H9 (cell line): ENCODE measurements around the gene OTUD3. TPM values are rescaled to one million over a fixed set of nuclear protein-coding genes. Genes with fewer than 3 reads are reported as not detected.

Experiments
- DNase-seq: peaks from one replicate; pipeline ENCODE4 v3.0.0-alpha.2; 2017
- H2AFZ ChIP-seq: one replicate; pipeline ENCODE4 v1.6.1; 2013; ENCODE audit warnings: mild to moderate bottlenecking, low read length, control low read depth, moderate library complexity
- H2AK5ac ChIP-seq: 2 replicates; pipeline ENCODE4 v1.6.1; 2013; ENCODE audit warnings: low read length, control low read depth, mixed read lengths; ENCODE audit not compliant: insufficient read length
- H2BK120ac ChIP-seq: one replicate; pipeline ENCODE4 v1.6.1; 2013; ENCODE audit warnings: low read depth, mild to moderate bottlenecking, low read length, control low read depth, inconsistent platforms; ENCODE audit not compliant: poor library complexity, severe bottlenecking
- H2BK12ac ChIP-seq: 2 replicates; pipeline ENCODE4 v1.6.1; 2013; ENCODE audit warnings: low read length, control low read depth, mixed read lengths, low read depth; ENCODE audit not compliant: insufficient read length
- H2BK15ac ChIP-seq: 2 replicates; pipeline ENCODE4 v1.6.1; 2013; ENCODE audit warnings: low read depth, low read length, control low read depth
- H2BK20ac ChIP-seq: one replicate; pipeline ENCODE4 v1.6.1; 2013; ENCODE audit warnings: low read depth, mild to moderate bottlenecking, low read length, control low read depth, inconsistent platforms; ENCODE audit not compliant: poor library complexity, severe bottlenecking
- H2BK5ac ChIP-seq: 2 replicates; pipeline ENCODE4 v1.6.1; 2013; ENCODE audit warnings: low read length, control low read depth, mixed read lengths; ENCODE audit not compliant: insufficient read length
- H3K14ac ChIP-seq: 2 replicates; pipeline ENCODE4 v1.6.1; 2013; ENCODE audit warnings: low read length, control low read depth; ENCODE audit not compliant: insufficient read depth
- H3K18ac ChIP-seq: 2 replicates; pipeline ENCODE4 v1.6.1; 2013; ENCODE audit warnings: low read depth, mild to moderate bottlenecking, mixed read lengths, low read length, control low read depth; ENCODE audit not compliant: insufficient read length
- H3K23ac ChIP-seq: 2 replicates; pipeline ENCODE4 v1.6.1; 2013; ENCODE audit warnings: low read length, control low read depth, mixed read lengths, low read depth; ENCODE audit not compliant: insufficient read length
- H3K23me2 ChIP-seq: 2 replicates; pipeline ENCODE4 v1.6.1; 2013; ENCODE audit warnings: low read depth, mild to moderate bottlenecking, mixed read lengths, low read length, control low read depth; ENCODE audit not compliant: insufficient read length, poor library complexity, severe bottlenecking
- H3K27ac ChIP-seq: 2 replicates; pipeline ENCODE4 v1.5.1; 2013; ENCODE audit warnings: low read length, control low read depth, mixed read lengths, low read depth; ENCODE audit not compliant: insufficient read length
- H3K27me3 ChIP-seq: 2 replicates; pipeline ENCODE4 v1.6.1; 2013; ENCODE audit warnings: low read length, control low read depth, inconsistent platforms; ENCODE audit not compliant: insufficient read depth
- H3K4ac ChIP-seq: 2 replicates; pipeline ENCODE4 v1.6.1; 2013; ENCODE audit warnings: low read depth, mild to moderate bottlenecking, control low read depth, inconsistent platforms, low read length, moderate library complexity
- H3K4me1 ChIP-seq: 2 replicates; pipeline ENCODE4 v1.6.1; 2013; ENCODE audit warnings: low read length, control low read depth, inconsistent platforms; ENCODE audit not compliant: insufficient read depth
- H3K4me2 ChIP-seq: 2 replicates; pipeline ENCODE4 v1.6.1; 2013; ENCODE audit warnings: low read length, control low read depth, mixed read lengths; ENCODE audit not compliant: insufficient read length, insufficient read depth
- H3K56ac ChIP-seq: 2 replicates; pipeline ENCODE4 v1.6.1; 2013; ENCODE audit warnings: low read depth, mild to moderate bottlenecking, mixed read lengths, low read length, control low read depth; ENCODE audit not compliant: insufficient read length
- H3K79me1 ChIP-seq: 2 replicates; pipeline ENCODE4 v1.6.1; 2013; ENCODE audit warnings: low read depth, mild to moderate bottlenecking, moderate library complexity, low read length, control low read depth, inconsistent platforms; ENCODE audit not compliant: insufficient read depth, poor library complexity, severe bottlenecking
- H3K79me2 ChIP-seq: 2 replicates; pipeline ENCODE4 v1.6.1; 2013; ENCODE audit warnings: low read length, control low read depth, inconsistent platforms; ENCODE audit not compliant: insufficient read depth
- H3K9ac ChIP-seq: 2 replicates; pipeline ENCODE4 v1.6.1; 2013; ENCODE audit warnings: low read length, control low read depth, mixed read lengths; ENCODE audit not compliant: insufficient read length; ENCODE audit errors: extremely low read depth
- H3K9me3 ChIP-seq: one replicate; pipeline ENCODE4 v1.6.1; 2013; ENCODE audit warnings: low read depth, low read length, inconsistent platforms; ENCODE audit not compliant: control insufficient read depth
- H3T11ph ChIP-seq: one replicate; pipeline ENCODE4 v1.6.1; 2013; ENCODE audit warnings: mild to moderate bottlenecking, low read length, control low read depth, inconsistent platforms
- H4K20me1 ChIP-seq: one replicate; pipeline ENCODE4 v1.6.1; 2013; ENCODE audit not compliant: control insufficient read depth, insufficient read length, insufficient read depth
- H4K5ac ChIP-seq: 2 replicates; pipeline ENCODE4 v1.6.1; 2013; ENCODE audit warnings: low read depth, mild to moderate bottlenecking, mixed read lengths, low read length, control low read depth; ENCODE audit not compliant: insufficient read length
- H4K8ac ChIP-seq: replicated peaks from 2 replicates; pipeline ENCODE4 v1.6.1; 2013; ENCODE audit warnings: low read length, control low read depth, mixed read lengths, low read depth; ENCODE audit not compliant: insufficient read length
- H4K91ac ChIP-seq: 2 replicates; pipeline ENCODE4 v1.6.1; 2013; ENCODE audit warnings: low read depth, mild to moderate bottlenecking, moderate library complexity, mixed read lengths, low read length, control low read depth; ENCODE audit not compliant: insufficient read length
- H3K27ac Mint-ChIP-seq, 3 experiments: 2 replicates in 2 of 3; 3 replicates in 1 of 3; pipeline ENCODE4 v1.8.0; 2020 to 2021; ENCODE audit warnings: mixed read lengths in 3 of 3, mild to moderate bottlenecking in 1 of 3, moderate library complexity in 1 of 3
- H3K27me3 Mint-ChIP-seq: 2 replicates; pipeline ENCODE4 v1.8.0; 2021; ENCODE audit warnings: low read depth, mild to moderate bottlenecking, moderate library complexity, mixed read lengths
- H3K36me3 Mint-ChIP-seq, 3 experiments: 2 replicates in 2 of 3; 3 replicates in 1 of 3; pipeline ENCODE4 v1.8.0; 2020 to 2021; ENCODE audit warnings: low read depth in 3 of 3, mixed read lengths in 3 of 3; ENCODE audit not compliant: insufficient read depth in 1 of 3
- H3K4me1 Mint-ChIP-seq, 2 experiments: 2 replicates each; pipeline ENCODE4 v1.8.0; 2020; ENCODE audit warnings: mixed read lengths in 2 of 2
- H3K4me3 Mint-ChIP-seq, 2 experiments: 2 replicates in 1 of 2; 3 replicates in 1 of 2; pipeline ENCODE4 v1.8.0; 2020 to 2021; ENCODE audit warnings: mild to moderate bottlenecking in 2 of 2, mixed read lengths in 2 of 2, moderate library complexity in 1 of 2
- H3K9me3 Mint-ChIP-seq, 2 experiments: 2 replicates in 1 of 2; 3 replicates in 1 of 2; pipeline ENCODE4 v1.8.0; 2020; ENCODE audit warnings: mild to moderate bottlenecking in 2 of 2, mixed read lengths in 2 of 2, moderate library complexity in 1 of 2
- CTCF ChIP-seq: fragments of 200-600 bp; sonication (generic); conservative IDR thresholded peaks from 3 replicates; pipeline ENCODE4 v1.8.0; 2021; ENCODE audit warnings: antibody characterized with exemption, mild to moderate bottlenecking
- WGBS: extraction: QIAGEN DNeasy Blood & Tissue Kit; methylation state at CpG from one replicate; pipeline ENCODE4 v1.1.7; 2013; ENCODE audit warnings: missing lambda C conversion rate, low lambda C conversion rate, mixed read lengths; ENCODE audit not compliant: insufficient read length; ENCODE audit errors: extremely low coverage; 5-methylcytosine and 5-hydroxymethylcytosine counted together
- total RNA-seq: library from RNA; stranded (reverse); gene quantifications from 2 replicates; pipeline ENCODE4 v1.2.1, GENCODE V29; 2021

The OTUD3 gene
- total RNA-seq, 1 experiment from 2014 or later, result 12.0 TPM

GRCh38 chr1:19954059-19954458 lies 71.9 kb downstream of the OTUD3 start:
- no CpG with 5 or more reads among the region's 2 CpGs for WGBS
- Histone ChIP-seq H4K8ac (no peak overlapping the region), H2BK15ac (no peak overlapping the region), H3K23ac (no peak overlapping the region), H3K18ac (no peak overlapping the region), H3K27me3 (0 out of 2 replicates have a peak, but pooled peaks cover under 1% of the 10 kb centered on the region), H2AFZ (no peak overlapping the region), H3K27ac (no peak overlapping the region), H3K79me2 (no peaks in the 10 kb centered on the region), H2BK12ac (no peak overlapping the region), H3K23me2 (no peaks in the 10 kb centered on the region), H3K56ac (no peak overlapping the region), H2BK120ac (no peak overlapping the region), H2AK5ac (no peak overlapping the region), H4K5ac (no peak overlapping the region), H4K20me1 (no peaks in the 10 kb centered on the region), H4K91ac (no peak overlapping the region), H3K4me2 (no peak overlapping the region), H3K4ac (no peak overlapping the region), H3K9ac (no peak overlapping the region), H3K79me1 (no peaks in the 10 kb centered on the region), H3K9me3 (peaks cover 13% of the 10 kb centered on the region), H2BK20ac (no peak overlapping the region), H3K14ac (no peak overlapping the region), H3K4me1 (peaks cover 4% of the 10 kb centered on the region; the same call in 1 of the 2 replicates), H3T11ph (no peak overlapping the region), H2BK5ac (no peak overlapping the region)
- peaks cover 14 to 15% of the 10 kb centered on the region in 2 experiments for H3K4me1 Mint-ChIP-seq
- peaks cover 14 to 16% of the 10 kb centered on the region in 2 experiments; a peak in 4 of 5 replicates for H3K9me3 Mint-ChIP-seq
- H3K36me3 Mint-ChIP-seq, result peaks cover 0 to 6% (median 5%) of the 10 kb centered on the region in 3 experiments; a peak in 5 of 7 replicates
- H3K27ac Mint-ChIP-seq, result no peak overlapping the region
- H3K4me3 Mint-ChIP-seq, result no peak overlapping the region
- peaks cover 19% of the 10 kb centered on the region for H3K27me3 Mint-ChIP-seq
- no peak for TF ChIP-seq CTCF
- DNase-seq, result no peak
